GM10266 (cell line): ENCODE measurements around the gene EDAR.

Experiments used
- DNase-seq: peaks from one replicate; pipeline ENCODE4 v3.0.0; 2012; ENCODE audit errors: extremely low spot score
- TF ChIP-seq, protein P1 (sequence below): IDR thresholded peaks from 2 replicates; pipeline ENCODE4 v1.5.1; 2012; ENCODE audit warnings: mild to moderate bottlenecking, low read depth; ENCODE audit not compliant: control insufficient read depth, insufficient read depth; ENCODE audit errors: missing control alignments

EDAR gene

DNA sequence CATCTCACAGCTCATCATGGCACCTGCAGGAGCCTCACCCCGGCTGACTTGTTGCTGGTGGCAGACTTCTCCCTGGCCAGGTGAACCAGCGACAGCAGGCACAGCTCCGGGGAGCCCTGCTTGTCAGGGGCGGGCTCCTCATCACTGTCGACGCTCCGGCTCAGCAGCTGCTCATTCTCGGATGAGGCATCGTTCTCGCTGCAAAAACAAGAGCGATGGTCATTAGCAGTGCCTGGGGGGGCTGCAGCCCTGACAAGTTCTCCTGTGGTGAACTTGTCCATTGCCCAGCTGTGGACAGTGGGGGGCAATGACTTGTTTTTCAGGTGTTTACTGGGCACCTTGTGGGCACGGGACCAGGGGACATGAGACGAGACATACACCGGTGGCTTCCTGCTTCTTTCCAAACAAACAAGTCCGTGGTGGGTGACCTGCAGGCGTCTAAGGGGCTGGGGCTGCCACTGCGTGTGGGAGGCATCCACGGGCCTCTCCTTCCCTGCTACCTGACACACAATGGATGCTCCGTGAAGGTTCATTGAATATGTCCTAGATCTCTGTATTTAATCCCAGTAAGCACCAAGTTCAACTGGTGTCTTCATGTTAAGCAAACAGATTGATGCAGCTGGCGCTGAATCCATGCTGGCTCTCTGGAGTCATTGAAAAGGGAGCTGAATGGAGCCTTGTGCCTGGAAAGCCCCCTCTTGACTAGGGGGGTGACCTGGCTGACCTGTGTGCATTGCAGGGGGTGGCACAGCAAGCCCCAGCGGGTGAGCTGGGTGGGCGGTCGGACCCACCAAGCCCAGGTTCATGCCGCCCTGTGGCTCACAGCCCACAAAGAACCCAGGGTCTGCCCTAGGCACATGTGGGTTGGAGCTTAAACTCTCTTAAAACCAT lies 81.0 kb downstream of the EDAR start:
- DNase-seq: no peak
- TF ChIP-seq, protein P1, sequence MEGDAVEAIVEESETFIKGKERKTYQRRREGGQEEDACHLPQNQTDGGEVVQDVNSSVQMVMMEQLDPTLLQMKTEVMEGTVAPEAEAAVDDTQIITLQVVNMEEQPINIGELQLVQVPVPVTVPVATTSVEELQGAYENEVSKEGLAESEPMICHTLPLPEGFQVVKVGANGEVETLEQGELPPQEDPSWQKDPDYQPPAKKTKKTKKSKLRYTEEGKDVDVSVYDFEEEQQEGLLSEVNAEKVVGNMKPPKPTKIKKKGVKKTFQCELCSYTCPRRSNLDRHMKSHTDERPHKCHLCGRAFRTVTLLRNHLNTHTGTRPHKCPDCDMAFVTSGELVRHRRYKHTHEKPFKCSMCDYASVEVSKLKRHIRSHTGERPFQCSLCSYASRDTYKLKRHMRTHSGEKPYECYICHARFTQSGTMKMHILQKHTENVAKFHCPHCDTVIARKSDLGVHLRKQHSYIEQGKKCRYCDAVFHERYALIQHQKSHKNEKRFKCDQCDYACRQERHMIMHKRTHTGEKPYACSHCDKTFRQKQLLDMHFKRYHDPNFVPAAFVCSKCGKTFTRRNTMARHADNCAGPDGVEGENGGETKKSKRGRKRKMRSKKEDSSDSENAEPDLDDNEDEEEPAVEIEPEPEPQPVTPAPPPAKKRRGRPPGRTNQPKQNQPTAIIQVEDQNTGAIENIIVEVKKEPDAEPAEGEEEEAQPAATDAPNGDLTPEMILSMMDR: no peak

DNA sequence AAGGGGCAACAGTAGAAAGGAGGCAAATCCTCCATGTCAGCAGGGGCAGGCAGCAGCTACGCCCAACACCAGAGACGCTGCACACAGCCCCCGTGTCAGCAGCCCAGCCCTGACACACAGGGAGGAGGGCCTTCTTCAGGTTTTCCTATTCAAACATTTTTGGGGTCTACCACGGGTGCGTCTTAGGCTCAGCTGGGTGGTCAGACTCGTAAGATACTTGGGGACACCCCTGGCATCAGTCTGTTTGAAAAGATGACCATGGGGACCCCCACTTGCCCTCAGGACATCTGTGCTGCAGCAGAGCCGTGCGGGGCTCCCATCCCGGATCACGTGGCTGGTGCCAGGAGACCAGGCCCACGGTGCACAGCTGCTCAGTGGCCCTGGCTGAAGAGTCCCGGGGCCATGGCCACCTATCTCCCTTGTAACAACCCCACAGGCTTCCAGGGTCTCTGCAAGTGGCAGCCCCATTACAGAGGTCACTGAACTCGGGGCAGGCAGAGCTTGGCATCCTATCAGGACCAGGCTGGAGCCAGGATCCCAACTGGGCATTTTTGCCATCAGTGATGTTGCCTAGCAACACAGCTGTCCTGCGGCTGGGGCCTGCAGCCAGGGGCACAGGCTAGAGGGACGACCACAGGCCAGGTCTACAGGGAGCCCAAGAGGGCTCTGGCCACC lies 82.5 kb downstream of the EDAR start:
- TF ChIP-seq, protein P1: no peak
- no peak for DNase-seq

DNA sequence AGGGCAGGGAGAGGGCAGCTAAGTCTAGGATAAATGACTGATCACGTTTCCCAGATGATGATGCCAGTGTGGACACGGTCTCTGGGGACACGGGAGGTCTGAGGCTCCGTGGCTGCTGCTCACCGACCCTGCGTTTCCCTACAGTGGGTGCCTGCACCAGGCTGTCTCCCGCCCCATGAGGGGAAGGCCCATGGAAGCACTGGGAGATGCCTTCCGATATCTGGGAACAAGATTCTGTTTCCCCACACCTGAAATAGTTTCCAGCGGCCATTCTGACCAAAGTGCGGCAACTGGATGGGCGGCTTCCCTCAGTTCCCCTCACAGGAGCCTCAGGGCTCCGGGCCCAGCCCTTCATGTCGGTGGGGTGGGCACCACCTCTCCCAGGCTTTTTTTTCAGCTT lies 83.1 kb downstream of the EDAR start:
- DNase-seq: no peak
- TF ChIP-seq, protein P1: no peak

DNA sequence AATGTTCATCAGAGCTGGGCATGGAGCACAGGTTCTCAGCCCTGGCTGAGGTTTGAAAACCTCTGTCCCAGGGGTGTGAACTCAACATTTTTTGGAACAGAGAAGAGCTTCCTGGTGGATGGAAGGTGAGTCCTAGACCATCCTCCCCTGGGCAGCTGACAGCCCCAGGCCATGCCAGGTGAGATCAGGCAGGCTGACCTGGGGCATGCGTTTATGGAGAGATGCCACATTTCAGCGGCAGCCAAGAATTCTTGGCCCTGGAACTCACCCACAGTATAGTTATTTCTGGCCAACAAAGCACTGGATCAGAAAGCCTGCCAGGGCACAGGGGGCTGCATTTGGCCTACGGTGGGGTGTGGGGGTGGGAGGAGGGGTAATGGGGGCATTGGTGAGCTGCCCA lies 83.8 kb downstream of the EDAR start:
- no peak for DNase-seq
- TF ChIP-seq, protein P1: no peak

DNA sequence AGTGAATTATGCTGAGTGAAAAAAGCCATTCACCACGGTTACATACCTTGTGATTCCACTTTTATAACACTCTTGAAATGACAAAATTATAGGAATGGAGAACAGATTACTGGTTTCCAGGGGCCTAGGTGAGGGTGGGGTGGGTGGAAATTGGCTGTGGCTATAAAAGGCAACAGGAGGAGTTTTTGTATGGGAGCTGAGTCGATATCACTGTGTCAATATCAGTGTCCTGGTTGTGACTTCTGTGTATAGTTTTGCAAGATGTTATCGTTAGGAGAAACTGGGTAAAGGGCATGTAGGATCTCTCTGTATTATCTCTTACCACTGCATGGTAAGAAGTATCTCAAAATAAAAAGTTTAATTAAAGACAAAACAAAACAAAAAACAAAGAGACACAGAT lies 84.3 kb downstream of the EDAR start:
- TF ChIP-seq, protein P1: no peak
- DNase-seq: no peak

DNA sequence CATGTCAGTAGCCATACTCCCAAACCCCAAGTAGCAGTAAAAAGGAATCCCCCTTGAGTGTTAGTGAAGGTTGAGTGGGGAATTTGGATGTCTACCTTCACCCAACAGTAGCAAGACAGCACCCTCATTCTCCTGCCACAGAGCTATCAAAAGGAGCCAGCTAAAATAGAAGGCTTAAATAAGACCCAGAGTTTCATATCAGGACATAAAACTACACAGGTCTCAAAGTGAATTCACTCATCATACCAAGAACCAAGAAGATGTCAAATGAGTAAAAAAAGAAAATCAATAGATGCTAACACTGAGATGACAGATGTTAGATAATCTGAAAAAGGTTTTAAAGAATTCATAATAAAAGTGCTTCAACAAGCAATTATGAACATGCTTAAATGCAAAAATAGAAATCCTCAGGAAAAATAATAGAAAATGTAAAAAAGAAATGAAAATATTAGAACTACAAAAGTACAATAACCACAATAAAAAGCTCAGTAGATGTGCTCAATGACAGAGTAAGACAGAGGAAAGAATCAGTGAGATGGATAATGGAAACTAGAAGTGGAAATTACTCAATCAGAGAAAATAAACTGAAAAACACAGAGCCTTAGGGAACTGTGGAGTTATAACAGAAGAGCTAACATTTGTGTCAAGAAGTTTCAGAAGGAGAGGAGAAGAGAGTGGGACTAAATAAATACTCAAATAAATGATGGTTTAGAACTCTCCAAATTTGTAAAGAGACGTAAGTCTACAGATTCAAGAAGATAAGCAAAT lies 90.5 kb downstream of the EDAR start:
- TF ChIP-seq, protein P1: no peak

More for the DNA sequence above, 90.5 kb downstream of the EDAR start:
- no peak for DNase-seq
